Activated CD4-positive, alpha-beta T cell treated with anti-CD3 and anti-CD28 coated beads, Interleukin-2, amount 50 U/mL, for 4 hours (primary cell): Measurements from ENCODE around the gene MYPOP.
"Not testable (repeated sequence)": the region's sequence is repeated elsewhere in the genome, so short reads cannot be mapped to it uniquely, and the experiment has no call there.

ENCODE experiments used
- DNase-seq, 2 experiments: peaks; one replicate each; pipeline ENCODE4 v3.0.0-alpha.2; 2020

The MYPOP gene

DNA sequence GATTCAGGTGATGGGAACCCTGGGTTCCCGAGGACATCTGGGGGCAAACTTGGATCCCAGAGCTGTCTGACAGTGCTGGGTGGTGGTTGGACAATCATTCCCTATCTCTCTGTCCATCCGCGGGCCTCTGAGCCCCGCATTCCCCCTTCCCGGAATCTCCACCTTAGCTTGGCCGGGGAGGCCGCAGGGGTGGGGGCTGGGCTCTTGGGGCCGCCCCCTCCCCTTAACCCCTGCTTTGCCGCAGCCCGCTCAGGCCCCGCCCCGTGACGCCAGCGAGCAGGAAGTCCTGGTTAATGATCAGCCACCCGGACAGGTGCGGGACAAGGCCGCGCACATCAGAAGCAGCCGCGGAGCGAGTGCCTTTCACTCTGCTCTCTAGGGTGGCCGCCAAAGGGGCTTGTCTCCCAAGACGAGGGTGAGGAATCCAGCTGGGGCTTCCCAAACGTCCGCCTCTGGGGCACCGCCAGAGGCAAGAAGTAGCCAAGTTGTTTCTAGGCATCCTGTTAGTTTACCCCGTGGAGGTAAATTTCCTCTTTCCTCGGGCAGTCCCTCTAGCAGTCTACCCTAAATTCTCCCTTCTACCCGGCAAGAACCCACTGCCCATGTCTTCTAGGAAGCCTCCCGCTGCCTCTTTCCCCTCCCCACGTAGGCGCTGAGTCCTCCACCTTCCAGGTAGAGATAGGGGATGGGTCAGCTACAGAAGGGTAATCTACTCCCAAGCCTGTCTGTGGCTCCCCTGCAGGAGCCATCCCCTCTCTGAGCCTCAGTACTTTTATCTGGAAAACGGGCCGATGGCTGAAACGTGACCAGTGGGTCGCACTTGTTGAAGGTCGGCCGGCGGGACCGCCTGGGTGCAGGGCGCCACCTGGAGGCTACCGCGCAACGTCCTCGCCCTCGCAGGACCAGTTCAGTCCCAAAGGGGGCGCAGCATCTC lies 19.5 kb downstream of the MYPOP start:
- peak; percentile 77 to 80 for DNase-seq

DNA sequence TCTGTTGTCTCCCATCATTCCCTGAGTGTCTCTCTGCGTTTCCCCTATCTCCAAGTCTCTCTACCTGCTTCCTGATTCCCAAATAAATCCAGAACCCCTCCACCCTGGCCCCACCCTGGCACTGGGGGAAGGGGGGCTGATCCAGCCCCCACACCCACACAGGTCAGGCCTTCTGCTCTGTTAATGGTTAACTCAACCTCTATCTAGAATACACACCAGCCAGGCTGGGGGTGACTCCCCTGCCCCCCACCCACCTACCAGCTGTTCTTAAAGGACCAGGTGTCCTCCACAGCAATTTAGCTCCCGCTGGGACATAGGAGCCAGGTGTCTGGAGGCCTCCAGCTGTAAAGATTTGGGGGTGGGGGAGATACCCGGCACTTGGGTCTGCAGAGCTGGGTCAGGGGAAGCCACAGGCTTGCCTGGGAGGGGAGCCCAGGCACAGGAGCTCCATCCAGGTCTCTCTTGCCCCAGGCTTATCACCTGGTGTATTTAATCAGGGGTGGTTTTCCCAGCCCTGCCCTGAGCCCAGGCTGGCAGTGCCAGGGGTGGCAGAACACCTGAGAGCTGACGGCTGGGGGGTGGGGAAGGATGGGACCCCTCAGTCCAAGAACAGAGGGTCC lies 20.4 kb downstream of the MYPOP start:
- no peak for DNase-seq

- DNase-seq, result no peak
Measured at GRCh38 chr19:45881082-45881908, 21.1 kb downstream of the MYPOP start.

DNA sequence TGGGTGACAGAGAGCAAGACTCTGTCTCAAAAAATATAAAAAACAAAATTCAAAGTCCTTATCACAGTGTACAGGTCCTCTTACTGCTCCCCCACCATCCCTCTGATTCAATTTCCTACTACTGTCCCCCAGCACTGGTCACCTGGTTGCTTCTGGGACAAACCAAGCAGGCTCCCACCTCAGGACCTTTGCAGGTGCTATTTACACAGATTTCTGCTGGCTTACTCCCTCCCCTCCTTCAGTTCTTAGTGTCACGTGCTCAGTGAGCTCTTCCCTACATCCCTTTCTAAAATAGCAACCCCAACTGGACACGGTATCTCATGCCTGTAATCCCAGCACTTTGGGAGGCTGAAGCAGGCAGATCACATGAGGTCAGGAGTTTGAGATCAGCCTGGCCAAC lies 22.4 kb downstream of the MYPOP start:
- DNase-seq, result no peak

DNA sequence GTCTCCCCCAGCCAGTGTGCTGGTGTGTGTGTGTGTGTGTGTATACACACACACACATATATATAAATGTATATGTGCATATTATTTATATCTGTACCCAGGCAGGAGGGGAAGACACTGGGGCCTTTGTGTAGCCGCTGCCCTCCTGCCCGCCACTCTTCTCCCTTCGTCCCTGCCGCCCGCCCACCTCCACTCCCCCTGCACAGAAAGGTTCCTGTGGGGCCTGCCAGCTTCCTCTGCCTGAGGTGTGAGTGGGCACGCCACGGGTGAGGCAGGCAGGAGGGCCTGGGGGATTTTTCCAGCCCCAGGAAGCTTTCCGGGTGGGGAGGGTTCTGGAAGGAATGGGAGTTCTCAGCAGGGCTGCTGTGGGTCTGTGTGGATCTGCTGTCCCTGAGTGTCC lies 23.4 kb downstream of the MYPOP start:
- DNase-seq, result no peak

DNA sequence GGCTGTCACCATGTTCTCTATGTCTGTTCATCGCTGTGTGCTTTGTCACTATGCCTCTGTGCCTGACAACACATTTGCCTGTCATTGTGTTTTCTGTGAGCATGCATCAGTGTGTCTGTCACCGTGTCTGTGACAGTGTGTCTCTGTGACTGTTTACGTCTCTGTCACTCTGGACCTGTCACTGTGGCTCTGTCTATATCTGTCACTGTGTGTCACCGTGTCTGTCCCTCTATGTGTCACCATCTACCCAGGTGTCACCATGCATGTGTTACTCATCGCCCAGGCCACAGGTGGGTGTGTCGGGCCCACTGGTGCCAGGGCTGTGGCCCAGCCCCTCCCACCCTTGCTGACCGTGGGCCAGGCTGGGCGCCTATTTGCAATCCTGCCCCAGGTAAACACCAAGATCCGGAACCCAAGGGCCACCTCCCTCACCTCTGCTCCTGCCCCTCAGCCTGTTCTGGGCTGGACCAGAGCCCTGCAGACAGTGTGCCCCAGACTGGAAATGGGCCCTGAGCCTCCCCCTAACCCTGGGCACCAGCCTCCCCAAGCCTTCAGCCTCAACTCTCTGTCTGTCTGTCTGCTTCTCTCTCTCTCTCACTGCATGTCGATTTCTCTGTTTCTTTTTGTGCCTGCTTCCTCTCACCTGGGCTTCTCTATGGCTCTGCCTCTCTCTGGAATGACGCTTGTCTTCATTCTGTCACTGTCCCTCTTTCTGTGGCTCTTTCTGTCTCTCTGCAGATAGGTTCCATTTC lies 24.2 kb downstream of the MYPOP start:
- no peak for DNase-seq

DNA sequence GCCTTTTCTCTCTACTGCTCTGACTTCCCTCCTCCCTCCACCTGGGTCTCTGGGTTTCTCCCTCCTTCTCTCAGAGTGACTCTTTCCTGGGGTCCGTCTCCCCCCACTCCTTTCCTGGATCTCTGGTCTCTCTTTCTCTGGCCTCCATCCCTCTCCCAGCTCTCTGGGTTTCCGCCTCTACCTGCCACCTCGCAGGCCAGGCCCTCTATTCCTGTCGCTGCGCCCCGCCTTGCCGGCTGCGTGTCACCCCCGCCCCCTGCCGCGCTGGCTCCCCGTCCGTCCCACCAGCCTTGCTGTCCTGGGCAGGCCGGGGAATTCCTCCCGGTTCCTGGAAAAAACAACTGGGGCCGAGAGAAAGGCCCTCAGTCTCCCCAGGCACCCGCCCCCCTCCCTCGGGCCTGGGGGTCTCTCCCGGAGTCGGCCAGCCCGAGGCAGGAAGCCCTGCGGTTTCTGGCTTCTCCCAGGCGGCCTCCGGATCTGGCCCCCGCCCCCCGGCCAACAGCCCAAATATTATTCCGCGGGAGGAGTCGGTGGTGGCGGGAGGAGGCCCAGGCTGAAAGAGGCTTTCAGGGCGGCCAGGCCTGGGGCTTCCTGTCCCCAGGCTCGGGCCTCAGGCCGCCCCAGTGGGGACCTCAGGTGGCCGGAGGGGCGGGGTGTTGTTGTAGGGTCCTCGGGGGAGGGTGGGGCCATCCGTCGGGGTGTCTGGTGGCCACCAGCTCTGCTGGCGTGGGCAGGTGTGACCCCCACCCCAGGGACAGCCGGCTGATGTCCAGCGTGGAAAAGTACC lies 25.8 kb downstream of the MYPOP start:
- DNase-seq, result no peak

GRCh38 chr19:45876161-45876410 lies 26.3 kb downstream of the MYPOP start:
- DNase-seq, result peak in 1 of 2 experiments; percentile 25

DNA sequence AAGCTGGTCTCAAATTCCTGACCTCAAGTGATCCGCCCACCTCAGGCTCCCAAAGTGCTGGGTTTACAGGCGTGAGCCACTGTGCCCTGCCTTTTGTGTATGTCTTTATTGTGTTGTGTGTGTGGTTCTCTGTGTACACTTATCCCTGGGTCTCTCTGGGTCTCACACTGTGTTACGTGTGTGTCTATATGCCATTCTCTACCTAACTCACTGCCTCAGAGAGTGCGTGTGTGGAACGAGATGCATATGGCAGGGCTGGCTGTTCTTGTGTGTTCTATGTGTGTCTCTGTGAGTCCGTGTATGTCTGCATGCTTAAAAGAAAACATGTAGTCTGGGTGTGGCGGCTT lies 27.8 kb downstream of the MYPOP start:
- no peak for DNase-seq

- no peak for DNase-seq
Measured at GRCh38 chr19:45873219-45873772, 29.1 kb downstream of the MYPOP start.

DNA sequence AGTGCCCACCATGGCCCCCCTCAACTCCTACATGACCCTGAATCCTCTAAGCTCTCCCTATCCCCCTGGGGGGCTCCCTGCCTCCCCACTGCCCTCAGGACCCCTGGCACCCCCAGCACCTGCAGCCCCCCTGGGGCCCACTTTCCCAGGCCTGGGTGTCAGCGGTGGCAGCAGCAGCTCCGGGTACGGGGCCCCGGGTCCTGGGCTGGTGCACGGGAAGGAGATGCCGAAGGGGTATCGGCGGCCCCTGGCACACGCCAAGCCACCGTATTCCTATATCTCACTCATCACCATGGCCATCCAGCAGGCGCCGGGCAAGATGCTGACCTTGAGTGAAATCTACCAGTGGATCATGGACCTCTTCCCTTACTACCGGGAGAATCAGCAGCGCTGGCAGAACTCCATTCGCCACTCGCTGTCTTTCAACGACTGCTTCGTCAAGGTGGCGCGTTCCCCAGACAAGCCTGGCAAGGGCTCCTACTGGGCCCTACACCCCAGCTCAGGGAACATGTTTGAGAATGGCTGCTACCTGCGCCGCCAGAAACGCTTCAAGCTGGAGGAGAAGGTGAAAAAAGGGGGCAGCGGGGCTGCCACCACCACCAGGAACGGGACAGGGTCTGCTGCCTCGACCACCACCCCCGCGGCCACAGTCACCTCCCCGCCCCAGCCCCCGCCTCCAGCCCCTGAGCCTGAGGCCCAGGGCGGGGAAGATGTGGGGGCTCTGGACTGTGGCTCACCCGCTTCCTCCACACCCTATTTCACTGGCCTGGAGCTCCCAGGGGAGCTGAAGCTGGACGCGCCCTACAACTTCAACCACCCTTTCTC lies 30.1 kb downstream of the MYPOP start:
- no peak for DNase-seq

- DNase-seq, result no peak
Measured at GRCh38 chr19:45870798-45871197, 31.6 kb downstream of the MYPOP start.

DNA sequence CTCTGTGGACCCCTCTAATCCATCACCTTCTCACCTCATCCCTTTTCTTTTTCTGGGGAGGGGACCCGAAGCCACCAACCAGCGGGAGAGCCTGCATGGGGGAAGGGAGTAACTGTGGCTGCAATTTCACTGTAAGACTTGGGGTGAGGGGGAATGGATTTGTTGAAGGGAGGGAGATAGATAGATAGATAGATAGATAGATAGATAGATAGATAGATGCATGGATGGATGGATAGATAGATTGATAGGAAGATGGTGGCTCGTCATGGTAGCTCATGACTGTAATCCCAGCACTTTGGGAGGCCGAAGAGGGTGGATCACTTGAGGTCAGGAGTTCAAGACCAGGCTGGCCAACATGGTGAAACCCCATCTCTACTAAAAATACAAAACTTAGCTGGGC lies 35.2 kb downstream of the MYPOP start:
- not testable (repeated sequence) for DNase-seq

- no peak for DNase-seq
Measured at GRCh38 chr19:45866400-45867176, 35.8 kb downstream of the MYPOP start.

GRCh38 chr19:45865269-45865948 lies 37.0 kb downstream of the MYPOP start:
- no peak for DNase-seq

DNA sequence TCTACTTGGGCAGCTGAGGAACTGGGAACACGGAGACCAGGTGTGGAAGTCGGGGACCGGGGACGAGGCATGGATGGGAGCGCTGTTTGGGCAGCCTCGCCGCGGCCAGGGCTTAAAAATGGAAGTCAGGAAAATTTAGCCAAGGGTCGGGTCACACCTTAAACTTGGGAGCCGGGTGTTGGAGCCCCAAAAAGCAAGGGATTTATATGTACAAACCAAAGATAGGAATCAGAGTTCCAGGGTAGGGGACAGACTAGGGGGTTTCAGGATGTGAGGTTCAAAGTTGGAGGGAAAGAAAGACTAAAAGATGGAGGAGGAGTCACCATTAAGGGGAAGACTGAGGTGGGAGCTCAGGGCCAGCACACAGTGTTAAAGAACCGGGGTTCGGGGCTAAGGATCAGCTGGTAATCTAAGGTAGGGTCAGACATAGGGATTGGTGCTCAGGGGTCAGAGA lies 37.8 kb downstream of the MYPOP start:
- no peak for DNase-seq

DNA sequence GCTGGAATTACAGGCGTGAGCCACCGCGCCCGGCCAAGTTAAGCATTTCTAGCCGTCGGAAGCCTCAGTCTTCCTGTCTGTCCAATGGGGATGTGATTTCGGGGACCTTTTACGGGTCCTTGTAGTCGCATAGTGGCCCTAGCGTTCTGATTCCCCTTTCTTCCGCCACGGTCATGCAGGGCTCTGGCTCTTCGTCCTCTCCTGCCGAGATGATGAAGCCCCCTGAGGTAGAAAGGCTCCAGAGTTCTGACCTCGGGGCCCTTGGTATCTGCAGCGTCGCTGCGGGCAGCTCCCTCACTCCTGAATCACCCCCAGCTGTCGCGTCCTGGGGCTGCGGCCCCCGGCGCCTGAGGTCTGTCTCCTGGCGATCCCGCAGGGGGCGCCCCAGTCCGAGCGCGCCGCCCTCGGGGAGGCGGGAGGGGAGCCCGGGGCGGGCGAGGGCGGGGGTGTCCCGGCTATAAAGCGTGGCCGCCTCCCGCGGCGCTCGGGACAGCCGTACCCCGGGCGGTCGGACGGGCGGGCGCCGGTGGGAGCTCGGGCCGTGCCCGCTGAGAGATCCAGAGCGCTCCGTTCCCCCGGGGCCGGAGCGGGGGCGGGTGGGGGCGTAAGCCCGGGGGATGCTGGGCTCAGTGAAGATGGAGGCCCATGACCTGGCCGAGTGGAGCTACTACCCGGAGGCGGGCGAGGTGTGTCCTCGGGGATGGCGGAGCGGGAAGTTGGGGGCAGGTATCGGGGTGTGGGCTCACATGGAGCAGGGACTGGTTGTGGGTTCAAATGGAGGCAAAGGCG lies 38.4 kb downstream of the MYPOP start, which contains the start of gene FOXA3:
Gene FOXA3, plus strand, starts transcription at position 487 of the 789 bp plus-strand sequence. Its CDS starts 131 bp downstream, at position 618.
- DNase-seq, result peak in 1 of 2 experiments; percentile 27

DNA sequence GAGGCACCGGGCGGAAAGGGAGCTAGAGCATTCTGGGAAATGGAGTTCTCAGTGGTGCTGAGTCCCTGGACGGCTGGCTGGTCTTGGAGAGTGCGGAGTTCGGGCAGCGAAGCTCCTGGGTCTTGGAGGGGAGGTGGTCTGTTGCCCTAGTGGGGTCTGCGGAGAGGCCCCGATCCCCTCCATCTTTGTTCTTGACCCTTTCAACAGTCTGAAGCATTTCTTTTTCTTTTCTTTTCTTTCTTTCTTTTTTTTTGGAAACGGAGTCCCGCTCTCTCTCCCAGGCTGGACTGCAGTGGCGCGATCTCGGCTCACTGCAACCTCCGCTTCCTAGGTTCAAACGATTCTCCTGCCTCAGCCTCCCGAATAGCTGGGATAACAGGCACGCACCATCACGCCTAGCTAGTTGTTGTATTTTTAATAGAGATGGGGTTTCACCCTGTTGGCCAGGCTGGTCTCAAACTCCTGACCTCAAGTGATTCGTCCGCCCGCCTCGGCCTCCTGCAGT lies 39.0 kb downstream of the MYPOP start:
- DNase-seq, result no peak
